GM18508 (cell line): ENCODE results near the gene AHSA1.

ENCODE experiments used
- ATAC-seq: cut with Tn5 transposase; IDR thresholded peaks from one replicate; pipeline ENCODE4 v1.9.1; 2021; ENCODE audit warnings: moderate number of reproducible peaks; ENCODE audit not compliant: insufficient read depth, unreplicated experiment

Gene AHSA1

DNA sequence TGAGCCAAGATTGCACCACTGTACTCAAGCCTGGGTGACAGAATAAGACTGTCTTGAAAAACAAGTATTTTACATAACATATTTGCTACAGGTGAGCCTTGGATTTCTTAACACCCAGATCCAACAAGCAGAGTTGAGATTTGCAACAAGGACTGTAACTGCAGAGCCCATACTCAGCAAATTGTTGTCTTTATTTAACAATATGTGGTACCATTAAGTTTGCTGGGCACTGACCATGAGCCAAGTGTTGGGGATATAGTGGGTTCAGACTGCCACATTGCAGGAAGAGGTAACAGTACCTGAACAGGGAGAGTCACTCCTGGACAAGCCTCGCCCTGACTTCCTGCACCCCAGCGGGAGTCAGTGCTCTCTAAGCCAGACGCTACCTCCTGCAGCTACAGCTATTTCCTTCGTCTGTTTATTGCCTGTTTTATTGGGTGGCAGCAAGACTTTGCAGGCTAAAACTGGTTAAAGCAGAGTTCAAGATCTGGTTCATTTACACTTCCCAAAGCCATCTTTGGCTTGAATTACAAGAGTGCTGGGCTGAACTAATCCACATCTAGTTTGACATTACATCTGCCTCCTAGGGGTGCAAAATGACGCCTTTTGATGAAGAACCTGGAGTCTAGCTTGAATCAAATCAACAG lies 12.5 kb downstream of the AHSA1 start:
- no peak for ATAC-seq

DNA sequence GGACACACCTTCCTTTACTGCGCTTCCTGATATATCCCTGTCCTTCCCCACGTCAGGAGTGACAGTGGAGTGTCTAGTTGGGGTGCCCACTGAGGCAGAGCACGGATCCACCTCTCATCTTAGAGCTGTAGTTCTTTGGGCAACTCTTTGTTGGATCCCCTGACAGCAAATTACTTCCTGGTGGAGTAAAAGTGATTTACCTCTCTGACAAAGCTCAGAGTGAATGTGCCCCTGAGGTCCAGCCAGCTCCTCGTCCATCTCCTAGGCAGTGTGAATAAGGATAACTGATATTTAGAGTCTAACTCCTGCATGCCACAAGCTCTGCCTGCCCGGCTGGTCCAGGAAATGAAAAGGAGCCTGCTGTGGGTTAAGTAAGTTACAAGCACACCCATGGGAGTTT lies 16.0 kb downstream of the AHSA1 start:
- no peak for ATAC-seq

DNA sequence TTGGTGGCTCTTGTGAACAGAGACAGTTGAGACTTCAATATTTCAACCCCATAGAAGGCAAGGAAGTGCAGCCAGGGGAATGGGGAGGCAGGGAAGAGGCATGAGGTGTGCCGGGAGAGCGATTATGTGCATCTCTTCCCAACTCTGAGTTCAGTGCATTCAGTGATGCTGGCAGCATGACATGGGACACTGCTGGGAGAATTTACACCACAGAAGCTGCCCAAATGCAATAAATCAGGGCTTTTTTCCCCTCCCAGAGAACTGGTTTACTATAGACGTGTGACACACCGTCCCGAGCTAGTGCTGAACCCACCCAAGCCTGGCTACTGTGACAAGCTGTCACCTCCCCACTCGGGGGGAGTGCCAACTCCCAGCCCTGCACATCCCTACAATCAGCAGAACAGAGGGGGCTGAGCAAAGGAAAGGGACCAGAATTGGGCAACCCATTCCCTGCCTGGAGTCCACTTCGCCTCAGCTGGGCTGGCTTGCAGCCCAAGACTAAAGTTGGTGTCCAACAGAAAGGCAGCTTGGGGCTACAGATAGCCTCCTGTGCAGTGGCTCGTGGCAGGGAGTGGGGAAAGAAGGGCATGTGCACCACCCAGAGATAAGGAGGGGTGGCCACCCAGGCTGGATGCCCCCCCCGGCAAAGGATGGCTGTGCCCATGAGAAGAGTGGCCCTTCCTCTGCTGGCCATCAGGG lies 16.7 kb downstream of the AHSA1 start:
- no peak for ATAC-seq

DNA sequence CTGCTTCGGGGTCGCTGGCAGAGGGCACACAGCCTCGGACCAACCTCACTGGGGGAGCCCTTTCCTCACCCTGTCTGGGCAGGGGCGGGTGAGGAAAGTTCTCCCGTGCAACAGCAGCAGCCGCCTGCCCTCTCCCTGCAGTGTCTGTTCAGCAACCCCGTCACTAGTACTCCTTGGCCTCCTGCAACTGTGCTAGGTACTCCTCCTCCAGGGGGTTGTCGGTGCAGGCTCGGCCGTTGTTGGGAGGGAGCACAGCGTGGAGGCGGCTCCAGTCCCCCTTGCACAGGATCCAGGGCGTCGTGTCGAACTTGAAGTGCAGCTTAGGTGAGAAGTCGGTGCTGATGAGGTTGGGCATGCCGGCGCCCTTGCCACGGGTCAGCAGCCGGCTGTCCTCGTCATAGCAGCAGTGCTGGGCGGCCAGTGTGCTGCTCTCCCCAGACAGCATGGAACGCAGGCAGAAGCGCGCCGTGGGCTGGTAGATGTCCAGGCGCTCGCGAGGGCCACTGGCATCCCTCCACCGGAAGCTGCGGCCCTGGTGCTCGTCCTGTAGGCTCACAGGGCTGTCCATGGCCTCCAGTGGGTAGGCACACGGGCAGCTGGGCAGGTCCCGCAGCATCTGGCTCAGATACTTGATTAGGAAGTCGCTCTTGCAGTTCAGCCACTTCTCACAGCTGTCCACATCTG lies 17.7 kb downstream of the AHSA1 start:
- ATAC-seq = no peak

DNA sequence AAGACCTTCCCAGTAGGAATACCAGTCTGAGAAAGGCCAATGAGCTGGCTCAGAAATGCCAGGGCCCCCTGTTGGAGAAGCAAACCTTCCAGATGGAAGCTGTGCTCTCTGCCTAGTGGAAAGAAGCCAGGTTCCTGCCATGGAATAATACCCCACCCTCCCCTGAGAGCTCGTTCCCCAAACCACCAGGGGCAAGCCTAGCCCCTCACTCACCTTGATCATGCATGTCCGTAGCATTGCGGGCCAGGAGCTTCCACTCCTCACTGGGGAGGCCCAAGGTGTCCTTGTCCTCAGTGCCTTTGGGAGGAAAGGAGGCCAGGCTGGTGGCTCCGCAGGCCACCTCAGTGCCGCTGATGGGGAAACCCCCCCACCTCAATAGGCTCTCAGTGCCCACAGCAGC lies 20.1 kb downstream of the AHSA1 start:
- ATAC-seq = no peak

DNA sequence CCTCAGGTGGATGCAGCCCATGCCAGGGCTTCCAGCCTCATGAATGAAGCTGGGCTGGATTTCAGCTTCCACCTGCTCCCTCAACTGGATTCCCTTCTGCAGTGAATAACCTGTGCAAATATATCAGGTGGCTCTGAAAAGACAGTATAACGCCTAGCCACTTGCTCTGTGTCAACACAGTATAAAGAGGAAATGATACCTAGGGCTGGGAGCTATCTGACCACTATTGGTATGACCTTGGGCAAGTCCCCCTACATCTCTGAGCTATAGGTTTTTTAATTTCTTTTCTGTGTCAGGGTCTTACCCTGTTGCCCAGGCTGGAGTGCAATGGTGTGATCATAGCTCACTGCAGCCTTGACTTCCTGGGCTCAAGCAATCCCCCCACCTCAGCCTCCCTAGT lies 20.9 kb downstream of the AHSA1 start:
- ATAC-seq = peak; percentile 87

DNA sequence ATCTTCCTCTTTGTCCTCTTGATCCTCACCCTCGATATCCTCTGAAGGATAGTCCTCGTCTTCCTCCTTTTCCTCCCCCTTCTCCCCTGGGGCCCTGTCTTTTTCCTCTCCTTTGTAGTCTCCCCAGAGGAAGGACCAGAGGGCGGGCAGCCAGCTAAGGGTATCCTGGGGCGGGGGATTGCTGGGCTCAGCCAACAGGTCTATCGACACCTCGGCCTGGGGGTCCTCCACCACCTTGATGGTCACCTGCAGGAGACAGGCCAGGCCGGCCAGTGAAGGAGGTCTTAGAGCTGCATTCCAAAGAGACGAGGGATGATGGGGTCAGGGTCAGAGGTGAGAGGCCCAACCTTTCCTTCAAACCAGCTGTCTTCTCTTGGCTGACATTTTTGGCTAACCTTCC lies 24.5 kb downstream of the AHSA1 start:
- no peak for ATAC-seq

DNA sequence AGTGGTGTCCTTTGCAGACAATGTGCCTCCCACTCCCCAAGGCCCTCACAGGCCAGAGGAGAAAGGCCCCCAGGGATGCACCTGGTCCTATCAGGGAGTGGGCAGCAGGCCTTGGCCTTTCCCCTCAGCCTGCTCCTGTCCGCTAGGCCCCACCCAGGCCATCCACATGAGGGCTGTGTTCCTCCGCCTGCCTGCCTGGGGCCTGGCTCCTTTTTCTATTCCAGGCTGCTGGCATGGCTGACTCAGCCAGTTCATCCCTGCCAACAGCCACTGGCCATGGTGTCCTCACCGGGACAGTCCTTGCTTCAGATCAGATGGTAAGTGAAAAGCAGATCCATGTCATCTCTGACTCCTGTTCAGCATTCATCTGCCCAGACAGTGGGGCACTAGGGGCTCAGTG lies 27.4 kb downstream of the AHSA1 start:
- ATAC-seq = no peak

DNA sequence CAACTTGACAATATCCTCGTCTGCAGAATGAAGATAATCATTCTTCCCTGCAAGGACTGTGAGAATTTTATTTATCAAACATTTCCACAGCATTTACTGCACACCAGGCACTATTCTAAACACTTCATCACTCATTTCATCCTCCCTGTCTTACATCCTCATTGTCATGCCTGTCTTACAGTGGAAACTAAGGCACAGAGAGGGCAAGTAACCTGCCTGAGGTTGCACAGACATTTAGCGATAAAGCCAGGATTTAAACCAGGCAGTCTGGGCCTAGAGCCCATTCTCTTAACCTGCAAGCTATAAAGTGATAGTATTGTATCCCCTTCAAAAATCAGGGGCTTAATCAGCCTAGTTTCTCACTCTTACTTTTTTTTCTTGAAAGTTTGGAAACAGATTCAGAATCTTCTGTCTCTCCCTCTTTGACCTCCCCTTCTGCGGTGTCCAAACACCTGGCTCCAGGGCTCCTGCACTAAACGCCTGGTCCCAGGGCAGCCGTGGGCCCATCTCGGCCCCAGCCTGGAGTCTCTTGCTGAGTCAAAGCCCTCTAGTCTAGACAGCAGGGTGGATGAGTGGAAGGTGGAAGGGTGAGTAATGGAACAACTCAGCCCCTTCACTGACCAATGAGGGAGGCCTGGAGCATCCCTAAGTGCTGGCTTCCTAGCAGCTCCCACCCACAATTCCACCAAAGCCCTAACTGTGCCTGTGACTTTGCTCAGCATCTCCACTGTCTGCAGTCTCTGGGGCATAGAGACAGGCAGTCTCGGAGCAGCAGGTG lies 28.2 kb downstream of the AHSA1 start:
- no peak for ATAC-seq

DNA sequence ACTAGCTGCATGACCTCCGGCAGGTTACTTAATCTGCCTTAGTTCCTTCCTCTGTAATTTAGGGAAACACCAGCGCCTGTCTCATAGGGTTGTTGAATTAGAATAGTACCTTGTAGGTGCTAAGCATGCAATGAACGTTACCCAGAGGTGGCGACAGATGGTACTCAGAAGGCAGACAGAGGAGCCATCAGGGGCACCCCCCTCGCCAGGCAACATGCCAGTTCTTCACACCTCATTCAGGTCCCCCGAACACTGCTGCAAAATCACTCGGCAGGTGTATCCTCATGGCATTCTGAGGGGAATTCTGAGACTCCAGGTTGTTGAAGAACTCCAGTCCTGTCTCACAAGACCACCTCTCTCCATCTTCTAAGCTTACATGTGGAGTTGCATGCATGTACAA lies 30.7 kb downstream of the AHSA1 start:
- no peak for ATAC-seq

DNA sequence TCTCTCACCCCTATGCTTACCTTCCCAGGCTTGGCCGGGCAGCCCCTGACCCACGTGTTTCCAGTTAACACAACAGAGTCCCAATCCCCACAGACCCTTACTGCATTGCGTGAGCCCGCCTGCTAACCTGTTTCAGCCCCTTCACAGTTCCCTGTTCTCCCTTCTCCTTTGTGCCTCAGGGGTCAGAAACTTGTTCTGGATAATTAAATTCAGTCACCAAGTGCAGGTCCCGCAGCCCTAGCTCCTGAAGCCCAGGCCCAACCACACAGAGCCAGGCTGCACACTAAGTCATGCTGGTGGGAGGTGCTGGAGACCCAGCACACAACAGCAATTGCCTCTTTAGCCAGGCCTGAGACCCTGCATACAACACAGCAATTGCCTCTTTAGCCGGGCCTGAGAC lies 31.1 kb downstream of the AHSA1 start:
- no peak for ATAC-seq

DNA sequence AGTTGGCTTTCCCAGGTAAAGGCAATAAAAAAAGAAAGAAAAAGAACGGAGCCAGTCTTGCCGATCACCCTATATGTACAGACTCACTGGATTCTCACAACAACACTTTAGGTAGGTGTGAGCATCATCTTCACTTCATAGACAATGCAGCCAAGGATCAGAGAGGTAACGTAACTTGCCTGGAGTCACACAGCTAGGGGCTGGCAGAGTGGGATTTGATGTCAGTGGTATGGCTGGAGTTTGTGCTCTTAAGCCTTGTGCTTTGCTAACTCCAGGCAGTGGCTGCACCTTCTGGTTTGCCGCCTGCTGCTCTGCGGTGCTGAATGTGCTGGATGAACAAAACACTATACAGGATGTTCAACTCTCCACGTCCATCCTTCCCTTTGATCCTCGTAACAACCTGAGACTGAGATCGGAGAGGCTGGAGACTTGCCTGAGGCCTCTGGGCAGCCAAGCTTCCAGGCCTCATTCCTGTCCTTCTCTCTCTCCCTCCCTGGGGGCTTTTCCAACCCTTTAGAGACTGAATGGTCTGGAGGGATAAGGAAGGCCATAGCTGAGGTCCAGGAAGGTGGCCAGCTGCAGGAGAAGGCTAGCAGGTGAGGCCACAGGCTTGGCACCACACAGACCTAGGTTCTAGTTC lies 32.6 kb downstream of the AHSA1 start:
- ATAC-seq = no peak

DNA sequence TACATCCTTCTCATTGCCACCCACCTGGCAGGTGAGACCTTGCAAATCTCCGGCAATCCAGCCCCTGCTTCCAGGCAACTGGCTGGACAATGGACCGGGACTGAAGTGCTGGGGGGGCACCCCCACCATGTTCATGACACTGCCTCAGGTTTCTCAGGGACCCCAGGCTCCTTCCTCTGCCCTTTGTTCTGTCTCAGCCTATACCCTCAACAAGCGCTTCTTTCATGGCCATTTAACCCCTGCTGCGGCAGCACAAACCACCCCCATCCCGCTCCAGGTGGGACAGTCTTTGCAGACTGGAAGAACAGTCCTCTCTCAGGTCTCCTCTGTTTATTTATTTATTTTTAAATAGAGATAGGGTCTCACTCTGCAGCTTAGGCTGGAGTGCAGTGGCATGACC lies 33.2 kb downstream of the AHSA1 start:
- no peak for ATAC-seq

DNA sequence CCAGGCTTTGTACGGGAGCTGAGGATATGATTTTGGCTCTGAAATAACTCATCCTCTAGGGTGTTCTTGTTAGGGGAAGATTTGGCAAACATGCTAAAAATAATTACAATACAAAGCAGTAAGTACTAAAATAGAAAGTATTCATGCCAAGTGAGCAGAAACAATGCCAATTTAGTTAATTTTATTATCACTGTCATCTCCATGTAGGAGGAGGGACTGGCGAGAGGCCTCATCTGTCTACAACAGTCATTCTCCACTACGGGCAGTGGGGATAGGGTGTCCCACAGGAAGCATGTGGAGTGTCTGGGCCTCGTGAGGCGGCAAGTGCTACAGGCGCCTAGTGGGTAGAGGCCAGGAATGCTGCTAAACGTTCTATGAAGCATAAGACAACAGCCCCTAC lies 37.4 kb downstream of the AHSA1 start:
- no peak for ATAC-seq

DNA sequence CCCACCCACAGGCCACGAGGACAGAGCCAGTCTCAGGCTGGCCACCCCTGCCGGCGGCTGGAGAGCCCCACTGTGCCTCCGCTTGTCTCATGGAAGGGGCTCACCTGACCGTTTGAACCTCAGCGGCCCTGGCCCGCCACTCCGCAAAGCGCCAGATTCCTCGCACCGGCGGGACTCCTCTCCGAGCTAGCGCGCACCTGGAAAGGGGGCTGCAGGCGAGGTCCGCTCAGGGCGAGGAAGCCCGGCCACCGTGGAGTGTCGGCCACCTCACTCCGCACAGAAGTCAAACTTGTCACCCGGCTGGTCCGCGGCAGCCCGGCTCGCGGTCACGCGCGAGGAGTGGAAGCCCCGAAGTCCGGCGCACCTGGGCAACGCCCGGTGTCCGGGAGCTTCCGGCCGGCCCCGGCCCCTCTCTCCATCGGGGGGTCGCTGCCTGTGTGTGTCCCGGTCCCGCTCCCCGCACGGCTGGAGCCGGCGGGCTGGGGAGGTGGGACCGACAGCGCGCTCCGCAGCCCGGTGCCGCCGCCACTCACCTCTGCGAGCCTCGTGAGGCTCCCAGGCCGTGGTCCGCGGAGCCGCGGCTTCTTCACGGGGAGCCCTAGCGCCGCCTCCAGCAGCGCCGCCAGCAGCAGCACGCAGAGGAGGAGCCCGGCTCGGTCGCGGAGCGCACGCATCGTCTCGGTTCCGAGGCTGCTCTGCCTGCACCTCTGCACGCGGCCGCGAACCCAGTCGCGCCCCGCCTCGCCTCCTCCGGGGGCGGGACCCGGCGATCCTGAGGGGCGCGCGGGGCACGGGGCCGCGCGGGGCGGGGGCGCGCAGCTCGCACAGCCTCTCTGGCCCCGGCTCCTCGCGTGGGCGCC lies 40.5 kb downstream of the AHSA1 start, which contains the start of gene ISM2:
ISM2 (minus strand) TSS at position 697 of the 860 bp plus-strand sequence; CDS start at position 674, 23 bp downstream.
- ATAC-seq = no peak

DNA sequence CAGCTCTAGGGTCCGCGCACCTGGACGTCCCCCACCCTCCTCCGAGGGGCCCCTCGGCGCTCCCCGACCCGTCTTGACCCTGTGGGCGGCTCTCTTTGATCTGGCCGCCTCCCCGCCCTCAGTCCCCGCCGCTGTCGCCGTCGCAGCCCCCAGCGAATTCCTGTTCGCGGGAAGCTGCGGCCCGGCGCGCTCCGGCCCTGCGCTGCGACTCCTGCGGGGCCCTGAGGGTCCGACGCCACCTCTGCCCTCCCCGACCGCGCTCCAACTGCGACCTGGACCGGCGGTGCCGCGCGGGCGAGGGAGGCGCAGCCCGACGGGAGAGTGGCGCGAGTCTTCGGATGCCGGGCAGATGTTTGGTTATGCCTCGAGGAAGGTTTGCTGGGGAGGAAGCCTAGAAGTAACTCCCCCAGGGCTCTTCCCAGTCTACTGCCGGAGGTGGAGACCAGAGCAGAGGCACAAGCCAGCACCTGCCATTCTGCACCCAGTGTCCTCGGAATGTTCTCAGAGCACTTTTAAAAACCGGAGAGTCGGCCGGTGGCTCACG lies 41.2 kb downstream of the AHSA1 start:
- no peak for ATAC-seq

DNA sequence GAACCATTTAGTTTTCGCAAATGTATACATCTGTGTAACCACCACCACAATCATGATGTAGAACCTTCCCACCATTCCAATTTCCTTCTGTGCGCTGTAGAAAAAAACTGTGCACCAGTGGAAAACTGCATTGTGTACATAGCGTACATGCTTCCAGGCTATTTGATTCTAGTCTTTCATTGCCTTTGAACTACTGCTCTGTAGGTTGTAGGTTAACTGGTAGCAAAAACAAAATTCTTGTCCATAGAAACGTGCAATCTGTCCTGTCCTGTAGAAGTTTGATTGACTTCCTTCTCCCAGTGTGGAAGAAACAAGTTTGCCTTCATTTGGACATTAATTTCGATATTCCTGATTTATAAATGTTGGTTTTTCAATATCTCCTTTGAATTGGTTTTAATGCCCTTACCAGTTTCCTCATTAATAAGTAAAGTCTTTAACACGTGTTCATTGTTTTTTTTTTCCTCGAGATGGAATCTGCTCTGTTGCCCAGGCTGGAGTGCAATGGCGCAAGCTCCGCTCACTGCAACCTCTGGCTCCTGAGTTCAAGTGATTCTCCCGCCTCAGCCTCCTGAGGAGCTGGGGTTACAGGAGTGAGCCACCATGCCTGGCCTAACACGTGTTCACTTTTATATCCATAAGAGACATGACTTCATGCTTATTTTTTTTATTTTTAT lies 44.4 kb downstream of the AHSA1 start:
- ATAC-seq = no peak

DNA sequence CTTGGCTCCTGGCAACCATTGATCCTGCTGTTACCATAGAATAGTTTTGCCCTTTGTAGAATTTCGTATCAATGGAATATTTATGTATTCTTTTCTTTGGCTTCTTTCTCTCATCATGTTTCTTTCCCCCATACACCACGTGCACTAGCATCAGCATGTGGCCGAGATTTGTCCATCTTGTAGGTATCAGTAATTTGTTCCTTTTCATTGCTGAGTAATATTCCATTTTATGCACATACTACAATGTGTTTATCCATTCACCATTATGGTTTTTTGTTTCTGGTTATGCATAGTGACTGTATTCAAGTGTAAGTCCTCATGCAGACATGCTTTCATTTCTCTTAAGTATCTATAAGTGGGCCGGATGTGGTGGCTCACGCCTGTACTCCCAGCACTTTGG lies 45.2 kb downstream of the AHSA1 start:
- ATAC-seq = no peak

DNA sequence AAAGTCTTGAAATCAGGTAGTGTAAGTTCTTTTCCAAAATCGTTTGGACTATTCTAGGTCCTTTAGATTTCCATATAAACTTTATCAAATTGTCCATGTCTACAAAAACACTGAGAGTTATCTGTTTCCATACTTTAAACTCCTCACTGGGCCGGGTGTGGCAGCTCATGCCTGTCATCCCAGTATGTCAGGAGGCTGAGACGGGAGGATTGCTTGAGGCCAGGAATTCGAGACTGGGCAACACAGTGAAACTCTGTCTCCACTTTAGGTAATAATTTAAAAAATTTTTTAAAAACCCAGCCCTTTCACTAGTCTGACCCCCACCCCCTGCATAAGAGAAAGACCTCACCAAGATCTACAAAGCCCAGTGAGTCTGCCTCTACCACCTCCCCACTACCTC lies 47.1 kb downstream of the AHSA1 start:
- ATAC-seq = no peak
